Heart left ventricle (tissue), 16 donors: ENCODE measurements around the gene SIM2. TPM values are rescaled to one million over a fixed set of nuclear protein-coding genes. Genes with fewer than 3 reads are reported as not detected.
A peak's percentile ranks its signal among the peaks of the same experiment; 100 is the strongest.

Source experiments
- ATAC-seq, 4 donors: fragments of 200-7000 bp; cut with Tn5 transposase; one replicate each; pipeline ENCODE4 v1.9.1; 2020 to 2022; ENCODE audit warnings: moderate library complexity in 4 of 4, mild to moderate bottlenecking in 3 of 4, moderate number of reproducible peaks in 1 of 4
- DNase-seq, 5 donors: peaks; one replicate each; pipeline ENCODE4 v3.0.0-alpha.2; 2020
- H3K27ac ChIP-seq, 12 donors: fragments of 200-600 bp; sonication (generic) in 4 of 12; one replicate each; pipeline versions ENCODE4 v1.5.0 to v1.8.0; 2016 to 2022; ENCODE audit warnings: mild to moderate bottlenecking in 2 of 12
- H3K27me3 ChIP-seq, 9 donors: fragments of 200-600 bp; sonication (generic) in 2 of 9; one replicate each; pipeline versions ENCODE4 v1.5.1 to v1.8.0; 2016 to 2022; ENCODE audit warnings: mild to moderate bottlenecking in 3 of 9
- H3K36me3 ChIP-seq, 9 donors: fragments of 200-600 bp; sonication (generic) in 2 of 9; one replicate each; pipeline versions ENCODE4 v1.5.0 to v1.8.0; 2018 to 2022; ENCODE audit warnings: mild to moderate bottlenecking in 2 of 9
- H3K4me1 ChIP-seq, 12 donors: fragments of 200-600 bp; sonication (generic) in 4 of 12; one replicate each; pipeline versions ENCODE4 v1.5.0 to v1.8.0; 2016 to 2022; ENCODE audit warnings: mild to moderate bottlenecking in 3 of 12
- H3K4me3 ChIP-seq, 12 donors: fragments of 200-600 bp; sonication (generic) in 4 of 12; one replicate each; pipeline versions ENCODE4 v1.5.0 to v1.8.0; 2017 to 2022; ENCODE audit warnings: mild to moderate bottlenecking in 9 of 12, moderate library complexity in 4 of 12
- H3K9me3 ChIP-seq, 12 donors: fragments of 200-600 bp; sonication (generic) in 4 of 12; one replicate each; pipeline versions ENCODE4 v1.5.0 to v1.8.0; 2016 to 2022; ENCODE audit warnings: mild to moderate bottlenecking in 1 of 12
- POLR2A ChIP-seq, 2 donors: fragments of 450-650 bp; IDR thresholded peaks; one replicate each; pipeline ENCODE4 v1.6.1; 2017; ENCODE audit warnings: antibody characterized with exemption in 2 of 2, mild to moderate bottlenecking in 2 of 2, moderate library complexity in 2 of 2
- WGBS, 4 donors: extraction: QIAGEN DNeasy Blood & Tissue Kit in 2 of 4; methylation state at CpG; one replicate each; pipeline versions ENCODE4 v1.1.5 to v1.1.7; 2013 to 2018; 5-methylcytosine and 5-hydroxymethylcytosine counted together
- intact Hi-C, 10 donors: fragments of 100-400 bp; cut with DNase I; formaldehyde crosslinking; loops; one replicate each; pipeline versions ENCODE4 v1.11.1 to v1.14.2; 2022
- polyA plus RNA-seq, 2 donors: library from polyadenylated mRNA; stranded (reverse); fragments of 200-250 nt; gene quantifications; one replicate each; pipeline ENCODE4 v1.2.3, GENCODE V29; 2013
- total RNA-seq, 9 donors: library from RNA; depleted of rRNA in 2 of 9; stranded (reverse); fragments of >200 nt in 2 of 9; fragmentation: NEBNext Ultra II Directional in 3 of 9; extraction: Animal tissue kit (Norgen Biotek cat#: 25700) in 3 of 9; gene quantifications; one replicate each; pipeline versions ENCODE4 v1.1.0 to v1.2.4, GENCODE V29; 2016 to 2023
- TF ChIP-seq, protein P1 (sequence below), 12 donors: fragments of 200-600 bp; sonication (generic) in 4 of 12; IDR thresholded peaks; one replicate each; pipeline versions ENCODE4 v1.5.0 to v1.8.0; 2018 to 2022; ENCODE audit warnings: antibody characterized with exemption in 12 of 12, mild to moderate bottlenecking in 5 of 12
- donor health status: ischemic (EF 13 %, LVEDD 7.1; RV severe dilation, severe dysfunction).
- donor health status: healthy with polysubstance abuse.
- donor health status: DM: no; HTN: yes; CAD: no.
- donor health status: DM: no; HTN: no; CAD: no.
- donor health status: ischemic (EF 25% LVEDD 6.9; RV normal size, moderate dysfunction).
- donor health status: ischemic (EF 25% LVEDD 5.7; RV mildly dilated, moderate dysfunction).
- donor health status: healthy.
- donor health status: DM: yes; HTN: yes; CAD: no.
- donor health status: ischemic (EF 35%, LVEDD 5.7; RV mildly dilated, moderate dysfunction).
- donor health status: nonischemic (EF 11% LVEDD 7.7; RV severe dilation, severe dysfunction).
- donor health status: DM: yes; HTN: yes; CAD: no.
- donor health status: PGD.
- donor health status: ischemic (EF 29% LVEDD 5.4; RV normal size, mild dysfunction).
- donor health status: nonischemic (EF 23%, LVEDD 6.1; RV moderate dilation, normal function).

SIM2 gene
- total and polyA plus RNA-seq, 11 donors = 0.01 to 0.88 (median 0.15) TPM; not detected in 8

DNA sequence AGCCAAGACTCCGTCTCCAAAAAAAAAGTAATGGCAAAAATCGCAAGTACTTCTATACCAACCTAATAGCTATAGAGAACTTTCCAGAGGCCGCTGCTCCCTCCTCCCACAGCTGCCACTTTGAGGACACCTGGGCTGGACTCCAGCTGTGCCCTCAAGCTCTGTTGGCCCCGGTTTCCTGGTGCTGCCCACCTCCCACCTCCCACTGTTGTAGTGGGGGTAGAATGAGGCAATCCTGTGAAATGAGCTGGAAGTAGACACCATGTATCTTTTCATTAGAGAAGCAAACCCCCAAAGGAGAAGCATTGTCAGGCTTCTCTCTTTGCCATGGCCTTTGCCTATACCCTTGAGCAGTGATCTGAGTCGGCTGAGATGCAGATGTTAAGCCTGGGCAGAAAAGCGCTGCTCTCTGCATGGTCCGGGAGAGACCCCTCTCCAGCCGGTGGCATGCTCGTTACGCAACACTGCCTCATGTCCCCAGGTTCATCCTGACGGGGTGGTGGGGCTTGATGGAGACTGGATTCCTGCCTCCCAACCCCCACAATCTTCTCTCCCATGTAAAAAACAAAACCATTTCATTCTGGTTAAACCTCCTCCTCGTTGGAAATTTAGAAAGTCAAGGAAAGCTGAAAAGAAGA, 39.7 kb downstream of the SIM2 start:
- no peak overlapping the region for H3K4me3 ChIP-seq
- TF ChIP-seq POLR2A (IDR thresholded peaks at IDR 0.05) = no peak

DNA sequence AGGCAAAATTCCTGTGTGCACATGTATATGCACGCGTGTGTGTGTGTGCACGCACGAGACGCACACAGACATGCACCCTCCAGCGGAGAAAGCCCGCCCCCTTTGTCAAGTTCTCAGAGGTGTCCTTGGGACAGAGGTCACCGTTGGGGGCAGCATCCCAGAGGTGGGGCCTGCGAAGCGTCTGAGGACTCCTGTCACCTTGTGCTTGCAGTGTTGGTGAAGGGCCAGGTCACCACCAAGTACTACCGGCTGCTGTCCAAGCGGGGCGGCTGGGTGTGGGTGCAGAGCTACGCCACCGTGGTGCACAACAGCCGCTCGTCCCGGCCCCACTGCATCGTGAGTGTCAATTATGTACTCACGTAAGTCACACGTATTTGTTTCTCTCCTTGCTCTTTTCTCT, 42.6 kb downstream of the SIM2 start:
- Histone ChIP-seq H3K9me3 (no peaks in the 10 kb centered on the region), H3K4me3 (no peak overlapping the region), H3K27me3 (peaks cover 0 to 25% (median 0%) of the 10 kb centered on the region in 9 donors), H3K27ac (no peak overlapping the region), H3K4me1 (peaks cover 0 to 11% (median 0%) of the 10 kb centered on the region in 12 donors), H3K36me3 (no peaks in the 10 kb centered on the region)
- ATAC-seq (peak; percentile 48 to 71 (median 55)), DNase-seq (peak in 2 of 5 donors; percentile 31 to 33)
- TF ChIP-seq, protein P1, sequence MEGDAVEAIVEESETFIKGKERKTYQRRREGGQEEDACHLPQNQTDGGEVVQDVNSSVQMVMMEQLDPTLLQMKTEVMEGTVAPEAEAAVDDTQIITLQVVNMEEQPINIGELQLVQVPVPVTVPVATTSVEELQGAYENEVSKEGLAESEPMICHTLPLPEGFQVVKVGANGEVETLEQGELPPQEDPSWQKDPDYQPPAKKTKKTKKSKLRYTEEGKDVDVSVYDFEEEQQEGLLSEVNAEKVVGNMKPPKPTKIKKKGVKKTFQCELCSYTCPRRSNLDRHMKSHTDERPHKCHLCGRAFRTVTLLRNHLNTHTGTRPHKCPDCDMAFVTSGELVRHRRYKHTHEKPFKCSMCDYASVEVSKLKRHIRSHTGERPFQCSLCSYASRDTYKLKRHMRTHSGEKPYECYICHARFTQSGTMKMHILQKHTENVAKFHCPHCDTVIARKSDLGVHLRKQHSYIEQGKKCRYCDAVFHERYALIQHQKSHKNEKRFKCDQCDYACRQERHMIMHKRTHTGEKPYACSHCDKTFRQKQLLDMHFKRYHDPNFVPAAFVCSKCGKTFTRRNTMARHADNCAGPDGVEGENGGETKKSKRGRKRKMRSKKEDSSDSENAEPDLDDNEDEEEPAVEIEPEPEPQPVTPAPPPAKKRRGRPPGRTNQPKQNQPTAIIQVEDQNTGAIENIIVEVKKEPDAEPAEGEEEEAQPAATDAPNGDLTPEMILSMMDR (IDR thresholded peaks at IDR 0.05) = no peak
- no peak for TF ChIP-seq POLR2A (IDR thresholded peaks at IDR 0.05)
- 73 to 86% (median 76%) methylated on average over 20 to 21 of the region's 21 CpGs for WGBS, 4 donors
- intact Hi-C loops = loop anchor here in 6 of 10 donors (10.0 kb wide), 2 partner anchors 113 to 183 kb away; no protein-coding TSS in a partner anchor

More for the DNA sequence above, 39.7 kb downstream of the SIM2 start:
- no peak for DNase-seq
- H3K9me3 ChIP-seq = no peaks in the 10 kb centered on the region
- intact Hi-C loops = no loop called here
- no peak overlapping the region for H3K27ac ChIP-seq
- H3K4me1 ChIP-seq = no peaks in the 10 kb centered on the region
- ATAC-seq = no peak
- H3K36me3 ChIP-seq = no peaks in the 10 kb centered on the region
- WGBS, 4 donors = 74 to 77% (median 76%) methylated on average over 10 to 12 of the region's 12 CpGs
- H3K27me3 ChIP-seq = peaks cover 0 to 33% (median 0%) of the 10 kb centered on the region in 9 donors

DNA sequence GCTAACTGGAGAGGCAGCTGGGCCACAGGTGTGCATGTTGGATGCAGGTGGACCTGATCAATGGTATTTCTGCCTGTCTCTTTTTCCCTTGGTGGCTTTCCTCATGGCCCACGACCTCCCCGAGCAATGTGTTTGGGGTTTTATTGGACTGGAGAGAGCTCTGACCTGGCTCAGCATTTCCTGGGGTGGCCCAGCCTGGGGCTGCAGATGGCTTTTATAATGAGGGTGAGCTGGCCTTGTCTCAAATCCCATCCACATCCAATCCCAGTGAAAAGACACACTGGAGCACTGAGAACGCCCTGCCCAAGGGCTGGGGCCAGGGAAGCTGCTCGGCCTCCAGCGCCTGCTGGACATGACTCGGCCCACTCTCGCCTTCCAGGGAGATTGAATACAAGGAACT, 44.1 kb downstream of the SIM2 start:
- H3K27me3 ChIP-seq = peaks cover 0 to 23% (median 0%) of the 10 kb centered on the region in 9 donors
- TF ChIP-seq, protein P1 (IDR thresholded peaks at IDR 0.05) = no peak
- no peak for TF ChIP-seq POLR2A (IDR thresholded peaks at IDR 0.05)
- intact Hi-C loops = loop anchor here in 6 of 10 donors (10.0 kb wide), 2 partner anchors 112 to 182 kb away; no protein-coding TSS in a partner anchor
- no peak overlapping the region for H3K27ac ChIP-seq
- H3K9me3 ChIP-seq = no peaks in the 10 kb centered on the region
- WGBS, 4 donors = 89 to 97% (median 93%) methylated on average over 2 to 7 of the region's 7 CpGs
- ATAC-seq (no peak), DNase-seq (no peak)
- H3K36me3 ChIP-seq = no peaks in the 10 kb centered on the region
- H3K4me3 ChIP-seq = no peak overlapping the region
- peaks cover 0 to 17% (median 4%) of the 10 kb centered on the region in 12 donors for H3K4me1 ChIP-seq

DNA sequence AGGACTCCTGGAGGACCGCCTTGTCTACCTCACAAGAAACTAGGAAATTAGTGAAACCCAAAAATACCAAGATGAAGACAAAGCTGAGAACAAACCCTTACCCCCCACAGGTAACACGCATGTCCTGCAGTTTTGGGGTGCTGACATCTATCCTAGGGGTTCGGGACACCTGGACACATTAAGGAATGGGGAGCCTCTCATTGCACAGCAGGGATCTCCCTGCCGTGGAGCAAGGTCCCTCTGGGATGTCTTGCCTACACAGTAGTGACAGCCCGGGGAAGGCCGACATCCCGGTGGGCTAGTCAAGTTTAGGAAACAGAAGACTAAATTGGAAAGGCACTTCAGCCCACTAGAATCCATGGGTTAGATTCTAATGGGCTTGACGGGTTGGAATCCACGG, 44.5 kb downstream of the SIM2 start:
- peaks cover 0 to 26% (median 0%) of the 10 kb centered on the region in 9 donors for H3K27me3 ChIP-seq
- peaks cover 0 to 19% (median 5%) of the 10 kb centered on the region in 12 donors for H3K4me1 ChIP-seq
- no peak for TF ChIP-seq POLR2A (IDR thresholded peaks at IDR 0.05)
- TF ChIP-seq, protein P1 (IDR thresholded peaks at IDR 0.05) = no peak
- no peaks in the 10 kb centered on the region for H3K9me3 ChIP-seq
- no peak for DNase-seq
- no peaks in the 10 kb centered on the region for H3K36me3 ChIP-seq
- intact Hi-C loops = loop anchor here in 6 of 10 donors (10.0 kb wide), 2 partner anchors 111 to 181 kb away; no protein-coding TSS in a partner anchor
- H3K27ac ChIP-seq = no peak overlapping the region
- no peak overlapping the region for H3K4me3 ChIP-seq
- ATAC-seq = no peak
- WGBS, 4 donors = 93 to 95% (median 94%) methylated on average over 9 of the region's 9 CpGs
